Astrocyte (in vitro differentiated cells and primary cell): ENCODE data around the gene ANKRD12. TPM values are rescaled to one million over a fixed set of nuclear protein-coding genes. Genes with fewer than 3 reads are reported as not detected.

Experiments used
- DNase-seq: peaks from one replicate; pipeline ENCODE4 v3.0.0-alpha.2; 2010; ENCODE audit warnings: low read depth
- FAIRE-seq: peaks from 2 replicates; lab custom pipeline; 2011; peaks lifted over from hg19 to GRCh38; lab: Jason Lieb, UNC
- H2AFZ ChIP-seq: 2 replicates; pipeline ENCODE4 v1.6.0; 2012; ENCODE audit warnings: low read depth, low read length, inconsistent platforms
- H3K27ac ChIP-seq: 2 replicates; pipeline ENCODE4 v1.5.1; 2011; ENCODE audit warnings: low read depth, low read length, inconsistent platforms
- H3K27me3 ChIP-seq: 2 replicates; pipeline ENCODE4 v1.6.0; 2011; ENCODE audit warnings: low read length, inconsistent platforms; ENCODE audit not compliant: insufficient read depth
- H3K36me3 ChIP-seq: 2 replicates; pipeline ENCODE4 v1.5.1; 2011; ENCODE audit warnings: low read length, inconsistent platforms; ENCODE audit not compliant: insufficient read depth
- H3K4me1 ChIP-seq: 2 replicates; pipeline ENCODE4 v1.5.1; 2011; ENCODE audit warnings: low read length, inconsistent platforms; ENCODE audit not compliant: insufficient read depth
- H3K4me2 ChIP-seq: 2 replicates; pipeline ENCODE4 v1.6.0; 2012; ENCODE audit warnings: low read length, inconsistent platforms
- H3K4me3 ChIP-seq: 2 replicates; pipeline ENCODE4 v1.5.1; 2011; ENCODE audit warnings: low read depth, mild to moderate bottlenecking, low read length, inconsistent platforms; ENCODE audit not compliant: insufficient read depth
- H3K79me2 ChIP-seq: 2 replicates; pipeline ENCODE4 v1.6.0; 2012; ENCODE audit warnings: mild to moderate bottlenecking, low read length, inconsistent platforms; ENCODE audit not compliant: insufficient read depth
- H3K9ac ChIP-seq: 2 replicates; pipeline ENCODE4 v1.6.0; 2012; ENCODE audit warnings: mild to moderate bottlenecking, low read length, inconsistent platforms
- H3K9me3 ChIP-seq: 2 replicates; pipeline ENCODE4 v1.5.1; 2012; ENCODE audit warnings: low read depth, mild to moderate bottlenecking, low read length, inconsistent platforms; ENCODE audit not compliant: insufficient read depth
- H4K20me1 ChIP-seq: 2 replicates; pipeline ENCODE4 v1.6.0; 2012; ENCODE audit warnings: low read length, inconsistent platforms; ENCODE audit not compliant: insufficient read depth
- H3K27ac Mint-ChIP-seq: one replicate; pipeline ENCODE4 v1.8.0; 2021; ENCODE audit warnings: mild to moderate bottlenecking, mixed read lengths; ENCODE audit not compliant: unreplicated experiment
- H3K27me3 Mint-ChIP-seq: one replicate; pipeline ENCODE4 v1.8.0; 2021; ENCODE audit warnings: low read depth, mixed read lengths; ENCODE audit not compliant: unreplicated experiment
- H3K36me3 Mint-ChIP-seq: one replicate; pipeline ENCODE4 v1.8.0; 2021; ENCODE audit warnings: low read depth, mixed read lengths; ENCODE audit not compliant: unreplicated experiment
- H3K4me1 Mint-ChIP-seq: one replicate; pipeline ENCODE4 v1.8.0; 2021; ENCODE audit warnings: low read depth, mixed read lengths; ENCODE audit not compliant: unreplicated experiment
- H3K4me3 Mint-ChIP-seq: one replicate; pipeline ENCODE4 v1.8.0; 2021; ENCODE audit warnings: mild to moderate bottlenecking, moderate library complexity, mixed read lengths; ENCODE audit not compliant: unreplicated experiment
- H3K9me3 Mint-ChIP-seq: one replicate; pipeline ENCODE4 v1.8.0; 2021; ENCODE audit warnings: mild to moderate bottlenecking, mixed read lengths; ENCODE audit not compliant: unreplicated experiment
- CTCF ChIP-seq: IDR thresholded peaks from 2 replicates; pipeline ENCODE4 v1.5.1; 2011; ENCODE audit warnings: low read depth, mild to moderate bottlenecking, inconsistent platforms, low read length, moderate library complexity; ENCODE audit not compliant: insufficient read depth
- EZH2 ChIP-seq: IDR thresholded peaks from 2 replicates; pipeline ENCODE4 v1.6.1; 2012; ENCODE audit warnings: mild to moderate bottlenecking, low read length, inconsistent platforms; ENCODE audit not compliant: insufficient read depth
- total RNA-seq: library from RNA; stranded (reverse); gene quantifications from 2 replicates; pipeline ENCODE4 v1.2.1, GENCODE V29; 2021

ANKRD12 gene
- total RNA-seq, 1 donor from 2014 or later = 24.4 TPM

GRCh38 chr18:9244376-9244775, 107.8 kb downstream of the ANKRD12 start:
- no peak for TF ChIP-seq EZH2
- no peak for TF ChIP-seq CTCF
- H3K9me3 Mint-ChIP-seq = no peaks in the 10 kb centered on the region
- no peaks in the 10 kb centered on the region for H3K79me2 ChIP-seq
- no peaks in the 10 kb centered on the region for H3K4me1 ChIP-seq
- H3K36me3 ChIP-seq = peaks cover 2% of the 10 kb centered on the region
- H3K4me2 ChIP-seq = no peak overlapping the region
- H3K36me3 Mint-ChIP-seq = peaks cover 5% of the 10 kb centered on the region
- no peak for FAIRE-seq
- H4K20me1 ChIP-seq = no peaks in the 10 kb centered on the region
- no peak overlapping the region for H3K4me3 ChIP-seq
- no peak overlapping the region for H3K4me3 Mint-ChIP-seq
- H3K27ac ChIP-seq = no peak overlapping the region
- H2AFZ ChIP-seq = no peak overlapping the region
- no peaks in the 10 kb centered on the region for H3K27me3 ChIP-seq
- no peaks in the 10 kb centered on the region for H3K9me3 ChIP-seq
- no peaks in the 10 kb centered on the region for H3K4me1 Mint-ChIP-seq
- DNase-seq = no peak
- H3K9ac ChIP-seq = no peak overlapping the region
- H3K27me3 Mint-ChIP-seq = no peaks in the 10 kb centered on the region
- no peak overlapping the region for H3K27ac Mint-ChIP-seq

GRCh38 chr18:9248661-9249060, 112.1 kb downstream of the ANKRD12 start:
- H3K9me3 Mint-ChIP-seq = no peaks in the 10 kb centered on the region
- no peak for DNase-seq
- Histone ChIP-seq H3K9me3 (no peaks in the 10 kb centered on the region), H3K79me2 (no peaks in the 10 kb centered on the region), H3K27me3 (no peaks in the 10 kb centered on the region), H3K4me3 (no peak overlapping the region), H2AFZ (no peak overlapping the region), H3K4me2 (no peak overlapping the region), H3K4me1 (no peaks in the 10 kb centered on the region), H4K20me1 (no peaks in the 10 kb centered on the region), H3K27ac (no peak overlapping the region), H3K9ac (no peak overlapping the region), H3K36me3 (no peaks in the 10 kb centered on the region)
- H3K27ac Mint-ChIP-seq = no peak overlapping the region
- H3K27me3 Mint-ChIP-seq = no peaks in the 10 kb centered on the region
- TF ChIP-seq EZH2 = no peak
- TF ChIP-seq CTCF = no peak
- peaks cover 9% of the 10 kb centered on the region for H3K36me3 Mint-ChIP-seq
- FAIRE-seq = no peak
- H3K4me3 Mint-ChIP-seq = no peak overlapping the region
- H3K4me1 Mint-ChIP-seq = no peaks in the 10 kb centered on the region

- H3K4me3 ChIP-seq = no peak overlapping the region
- no peak for FAIRE-seq
- H3K4me2 ChIP-seq = no peak overlapping the region
- TF ChIP-seq EZH2 (no peak), CTCF (no peak)
- peaks cover 12% of the 10 kb centered on the region for H3K36me3 Mint-ChIP-seq
- no peaks in the 10 kb centered on the region for H3K4me1 ChIP-seq
- H3K9me3 ChIP-seq = no peaks in the 10 kb centered on the region
- no peaks in the 10 kb centered on the region for H3K79me2 ChIP-seq
- H3K9ac ChIP-seq = no peak overlapping the region
- no peaks in the 10 kb centered on the region for H4K20me1 ChIP-seq
- H3K36me3 ChIP-seq = no peaks in the 10 kb centered on the region
- no peak overlapping the region for H3K27ac ChIP-seq
- H3K27me3 ChIP-seq = no peaks in the 10 kb centered on the region
- H2AFZ ChIP-seq = no peak overlapping the region
- peak; percentile 8 for DNase-seq
- no peak overlapping the region for H3K27ac Mint-ChIP-seq
- H3K4me1 Mint-ChIP-seq = no peaks in the 10 kb centered on the region
- H3K4me3 Mint-ChIP-seq = no peak overlapping the region
- no peaks in the 10 kb centered on the region for H3K9me3 Mint-ChIP-seq
- H3K27me3 Mint-ChIP-seq = no peaks in the 10 kb centered on the region
These were observed 112.7 kb downstream of the ANKRD12 start for GRCh38 chr18:9249254-9249653.
